ENCODE results near the gene ZP1.

Gene ZP1

DNA sequence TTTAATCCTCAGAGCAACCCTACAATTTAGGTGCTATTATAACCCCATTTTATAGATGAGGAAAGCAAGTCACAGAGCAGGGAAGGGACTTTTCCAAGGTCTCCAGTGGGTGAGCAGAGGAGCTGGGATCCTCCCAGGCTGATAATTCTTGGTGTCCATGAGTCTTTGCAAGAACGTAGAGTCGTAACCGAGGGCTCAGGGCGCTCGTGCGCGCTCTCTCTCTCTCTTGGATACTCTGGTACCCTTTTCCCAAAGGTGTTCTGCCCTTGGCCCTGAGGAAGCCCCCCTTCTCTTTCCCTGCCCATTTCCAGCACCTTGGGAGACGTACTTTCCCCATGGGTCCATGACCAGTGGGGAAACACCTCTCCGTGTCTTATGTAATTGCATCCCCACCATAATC, 5.2 kb upstream of the ZP1 start:
- no peak for DNase-seq

DNA sequence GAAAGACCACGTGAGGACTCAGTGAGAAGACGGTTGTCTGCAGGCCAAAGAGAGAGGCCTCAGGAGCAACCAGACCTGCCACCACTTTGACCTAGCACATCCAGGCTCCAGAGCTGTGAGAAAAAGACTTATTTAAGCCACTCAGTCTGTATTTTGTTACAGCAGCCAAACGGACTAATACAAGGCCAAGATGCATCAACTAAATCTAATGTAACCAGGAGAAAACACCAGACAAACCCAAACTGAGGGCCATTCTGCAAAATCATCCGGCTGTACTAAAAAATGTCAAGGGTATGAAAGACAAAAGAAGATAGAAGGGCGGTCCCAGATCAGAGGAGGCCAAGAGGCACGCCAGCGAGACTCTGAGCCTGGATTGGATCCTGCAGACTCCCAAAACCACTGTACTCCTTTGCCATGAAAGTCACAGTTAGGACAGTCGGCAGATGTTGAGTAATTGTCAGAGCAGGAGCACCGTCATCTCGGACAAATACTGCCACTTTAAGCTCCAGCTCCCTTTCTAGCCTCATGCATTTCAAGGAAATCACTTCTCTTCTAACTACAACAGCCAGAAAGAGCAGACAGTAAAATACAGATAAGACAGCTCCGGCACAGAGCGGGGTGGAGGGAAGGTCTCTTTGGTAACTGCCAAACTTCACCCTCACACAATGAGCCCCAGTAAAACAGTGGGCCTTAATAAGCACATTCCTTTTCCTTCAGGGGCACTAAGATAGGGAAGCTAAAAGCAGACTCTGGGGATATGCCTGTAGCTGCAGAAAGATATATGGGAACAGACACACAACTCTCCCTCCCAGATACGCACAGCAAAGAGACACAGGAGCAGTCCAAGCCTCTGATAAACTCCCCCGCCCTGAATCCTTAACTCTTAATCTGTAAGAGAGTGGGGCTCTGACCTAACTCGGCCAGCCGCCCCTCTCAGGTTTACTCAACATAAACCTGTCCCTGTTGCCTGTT, 3.5 kb upstream of the ZP1 start:
- no peak for DNase-seq

DNA sequence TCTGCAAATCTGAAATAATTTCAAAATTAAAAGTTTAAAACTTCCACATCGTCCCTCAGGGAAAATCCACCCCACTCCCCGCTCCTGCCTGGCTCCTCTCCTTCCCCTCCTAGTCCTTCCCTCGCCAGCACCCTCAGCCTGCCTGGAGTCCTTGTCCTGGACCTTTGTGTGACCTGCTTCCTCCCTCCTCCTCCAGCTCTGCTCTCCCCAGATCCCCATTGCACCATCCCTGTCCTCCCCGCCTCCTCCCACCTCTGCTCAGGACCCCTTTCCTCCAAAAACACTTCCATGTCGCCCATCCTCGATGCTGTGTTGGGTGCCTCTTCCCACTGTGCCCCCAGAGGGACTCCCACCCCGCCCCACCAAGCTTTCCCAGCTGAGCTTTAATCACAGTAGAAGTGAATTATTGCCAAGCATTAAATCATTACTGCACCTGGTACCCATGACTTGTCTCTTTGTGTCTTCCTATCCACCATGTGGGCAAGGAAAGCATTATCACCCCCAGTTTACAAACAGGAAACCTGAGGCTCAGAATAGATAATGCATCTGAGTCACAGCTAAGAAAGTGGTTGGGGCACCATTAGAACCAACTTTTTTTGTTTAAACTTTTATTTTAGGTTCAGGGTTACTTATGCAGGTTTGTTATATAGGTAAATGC, 2.4 kb upstream of the ZP1 start:
- no peak for DNase-seq

- no peak for DNase-seq
These were observed 734 bp downstream of the ZP1 start for GRCh38 chr11:60867871-60868681.

DNA sequence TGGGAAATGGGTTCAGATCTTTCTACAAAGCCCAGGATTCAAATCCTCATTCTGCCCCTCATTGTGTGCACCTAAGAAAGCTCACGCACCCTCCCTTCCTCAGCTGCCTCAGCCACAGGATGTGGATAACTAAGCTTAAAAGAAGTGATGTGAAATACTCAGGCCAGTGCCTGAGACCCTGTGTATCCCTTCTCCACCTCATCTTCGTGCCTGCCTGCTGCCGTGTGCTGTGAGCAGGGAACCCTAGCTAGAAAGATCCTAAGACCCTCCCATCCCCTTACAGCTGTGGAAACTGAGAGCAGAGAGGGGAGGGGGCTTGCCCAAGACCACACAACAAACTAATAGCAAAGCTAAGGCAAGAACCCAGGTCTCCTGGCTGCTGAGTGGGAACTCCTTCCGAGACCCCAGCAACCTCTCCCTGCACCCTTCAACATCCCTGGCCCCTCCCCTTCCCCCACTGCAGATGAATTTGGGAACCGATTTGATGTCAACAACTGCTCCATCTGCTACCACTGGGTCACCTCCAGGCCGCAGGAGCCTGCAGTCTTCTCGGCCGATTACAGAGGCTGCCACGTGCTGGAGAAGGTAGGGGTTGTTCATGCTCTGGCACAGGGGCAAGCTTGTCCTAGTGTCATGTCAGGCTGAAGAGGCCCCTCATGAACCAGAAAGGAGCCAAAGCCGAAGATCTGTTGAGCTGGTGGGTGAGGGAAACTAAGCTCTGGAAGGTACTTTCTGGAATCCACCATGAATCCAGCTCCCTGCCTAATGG, 1.5 kb downstream of the ZP1 start:
- no peak for DNase-seq

DNA sequence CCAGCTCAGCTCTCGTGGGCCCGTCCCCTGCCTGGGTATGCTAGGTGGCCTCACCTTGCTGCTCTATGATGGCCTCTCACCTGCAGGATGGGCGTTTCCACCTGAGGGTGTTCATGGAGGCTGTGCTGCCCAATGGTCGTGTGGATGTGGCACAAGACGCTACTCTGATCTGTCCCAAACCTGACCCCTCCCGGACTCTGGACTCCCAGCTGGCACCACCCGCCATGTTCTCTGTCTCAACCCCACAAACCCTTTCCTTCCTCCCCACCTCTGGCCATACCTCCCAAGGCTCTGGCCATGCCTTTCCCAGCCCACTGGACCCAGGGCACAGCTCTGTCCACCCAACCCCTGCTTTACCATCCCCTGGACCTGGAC, 2.1 kb downstream of the ZP1 start:
- no peak for DNase-seq

GRCh38 chr11:60870276-60870675, 2.9 kb downstream of the ZP1 start:
- no peak for DNase-seq

DNA sequence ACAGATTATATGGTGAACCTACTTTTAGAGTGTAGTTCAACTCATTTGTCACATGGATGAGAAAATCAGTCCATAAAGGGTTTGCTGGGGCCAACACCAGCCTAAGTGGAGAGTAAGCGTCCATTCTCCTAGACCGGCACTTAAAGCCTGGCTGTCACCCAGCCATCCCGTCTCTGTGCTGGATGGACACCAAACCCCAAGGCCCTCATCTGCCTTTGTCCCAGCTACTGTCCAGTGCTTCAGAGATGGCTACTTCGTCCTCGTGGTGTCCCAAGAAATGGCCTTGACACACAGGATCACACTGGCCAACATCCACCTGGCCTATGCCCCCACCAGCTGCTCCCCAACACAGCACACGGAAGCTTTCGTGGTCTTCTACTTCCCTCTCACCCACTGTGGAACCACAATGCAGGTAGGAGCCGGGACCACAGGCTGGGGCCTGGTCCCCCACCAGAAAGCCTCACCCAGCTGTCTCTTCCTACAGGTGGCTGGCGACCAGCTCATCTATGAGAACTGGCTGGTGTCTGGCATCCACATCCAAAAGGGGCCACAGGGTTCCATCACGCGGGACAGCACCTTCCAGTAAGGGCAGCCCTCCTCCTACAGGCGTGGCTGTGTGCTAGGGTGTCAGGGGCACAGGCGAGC, 3.5 kb downstream of the ZP1 start:
- DNase-seq = no peak

DNA sequence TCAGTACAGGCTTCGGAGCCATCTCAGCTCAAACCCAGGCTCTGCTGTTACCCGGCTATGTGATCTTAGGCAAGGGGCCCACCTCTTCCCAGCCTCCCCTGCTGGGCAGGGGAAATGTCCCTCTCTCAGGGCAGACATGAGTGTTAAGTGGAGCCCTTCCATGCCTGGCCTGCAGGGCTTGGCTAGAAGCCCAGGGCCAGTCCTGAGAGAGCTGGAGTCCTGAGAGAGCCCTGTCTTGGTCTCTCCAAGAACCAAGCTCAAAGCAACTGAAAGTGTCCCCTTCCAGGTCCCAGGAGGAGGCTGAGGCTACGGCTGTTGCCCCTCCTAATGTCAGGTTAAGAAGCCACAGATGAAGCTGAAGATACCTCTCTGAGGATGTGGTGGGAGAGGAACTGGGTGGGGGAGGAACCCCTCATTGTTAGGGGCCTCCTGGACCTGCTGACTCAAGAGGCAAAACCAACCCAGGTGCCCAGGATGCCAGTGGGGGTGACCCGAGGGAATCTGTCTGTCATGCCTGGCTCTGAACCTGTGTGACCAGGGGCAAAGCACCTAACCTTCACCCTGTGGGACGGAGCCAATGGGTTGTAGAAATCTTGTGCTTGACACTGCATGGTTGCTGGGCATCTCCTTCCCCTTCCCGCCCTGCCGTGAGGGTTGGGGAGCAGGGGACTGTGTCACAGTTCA, 4.2 kb downstream of the ZP1 start:
- peak; percentile 20 for DNase-seq

GRCh38 chr11:60872124-60872960, 5.0 kb downstream of the ZP1 start:
- DNase-seq = peak; percentile 70

GRCh38 chr11:60872961-60873524, 5.7 kb downstream of the ZP1 start:
- DNase-seq = peak; percentile 89

GRCh38 chr11:60873533-60873932, 6.2 kb downstream of the ZP1 start:
- DNase-seq = no peak

GRCh38 chr11:60874421-60875365, 7.4 kb downstream of the ZP1 start:
- no peak for DNase-seq

GRCh38 chr11:60875366-60876167, 8.2 kb downstream of the ZP1 start:
- DNase-seq = no peak

DNA sequence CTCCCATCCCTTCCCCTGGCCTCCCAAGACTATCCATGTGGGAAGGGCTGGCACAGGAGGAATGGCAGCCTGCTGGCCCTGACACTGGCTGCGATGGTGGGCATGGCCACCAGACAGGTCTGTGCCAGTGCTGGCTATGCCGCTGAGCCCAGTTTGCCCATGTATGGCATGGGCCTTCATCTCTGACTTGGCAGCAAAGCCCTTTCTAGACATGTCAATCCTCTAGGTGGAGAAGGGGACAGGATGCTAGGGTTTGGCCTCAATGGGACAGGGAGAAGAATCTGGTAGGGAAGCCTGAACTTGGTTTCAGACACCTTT, 8.8 kb downstream of the ZP1 start:
- DNase-seq = no peak

DNA sequence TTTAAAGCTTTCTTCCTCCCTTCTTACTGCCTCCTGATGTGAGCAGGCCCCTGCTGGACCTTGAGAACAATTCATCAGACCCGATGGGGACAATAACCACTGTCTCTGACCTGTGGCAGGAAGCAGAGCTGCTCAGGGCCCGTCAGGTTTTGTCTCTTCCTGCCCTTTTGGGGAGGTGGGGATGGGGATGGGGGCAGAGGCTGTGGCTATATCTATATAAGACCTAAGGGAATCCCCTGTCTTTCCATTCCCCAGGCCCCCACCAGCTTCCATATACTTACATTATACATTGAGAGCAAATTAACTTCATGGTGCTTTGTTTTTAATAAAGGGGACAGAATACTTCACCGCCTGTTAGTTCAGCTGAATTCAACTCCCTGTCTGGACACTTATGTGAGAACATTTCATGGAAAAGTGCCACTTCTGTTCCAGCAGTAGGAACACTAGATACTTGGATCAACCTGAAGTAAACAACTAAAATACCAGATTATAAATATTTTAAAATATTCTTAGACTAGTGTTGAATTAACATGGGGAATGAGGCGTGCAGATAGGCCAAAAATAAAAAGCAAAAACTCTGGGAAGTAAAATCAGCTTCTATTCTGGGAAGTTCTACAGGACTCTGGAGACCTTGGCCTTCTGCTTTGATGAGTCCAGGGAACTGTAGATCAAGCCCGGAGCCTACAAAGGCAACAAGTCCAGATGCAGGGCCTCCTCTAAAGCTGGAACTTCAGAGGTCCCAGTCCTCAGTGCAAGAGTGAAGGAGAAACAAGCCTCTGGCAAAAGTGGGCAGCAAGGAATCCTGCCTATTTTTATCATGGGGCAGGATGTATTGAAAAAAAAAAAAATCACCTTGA, 11.1 kb downstream of the ZP1 start:
- no peak for DNase-seq

DNA sequence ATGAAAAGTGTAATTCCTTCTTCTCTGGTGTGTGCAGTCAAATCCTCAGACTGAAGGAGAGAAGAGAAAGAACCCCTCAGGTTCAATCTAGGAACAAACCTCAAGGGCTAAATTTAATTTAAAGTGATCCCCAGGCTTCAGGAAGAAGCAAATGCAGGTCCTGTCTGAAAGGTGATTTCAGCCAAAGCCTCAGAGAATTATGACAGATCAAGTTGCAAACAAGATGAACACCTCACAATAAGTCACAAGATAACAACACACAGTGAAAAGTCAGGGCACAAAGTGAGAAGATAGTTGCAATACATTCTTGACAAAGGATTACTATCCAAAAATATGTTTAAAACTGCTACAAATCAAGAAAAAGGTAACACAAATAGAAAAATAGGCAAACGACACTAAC, 11.8 kb downstream of the ZP1 start:
- DNase-seq = no peak

Measured in fibroblast of skin of right biceps (primary cell).